Measurements from ENCODE around the gene ZG16B.

ZG16B gene

DNA sequence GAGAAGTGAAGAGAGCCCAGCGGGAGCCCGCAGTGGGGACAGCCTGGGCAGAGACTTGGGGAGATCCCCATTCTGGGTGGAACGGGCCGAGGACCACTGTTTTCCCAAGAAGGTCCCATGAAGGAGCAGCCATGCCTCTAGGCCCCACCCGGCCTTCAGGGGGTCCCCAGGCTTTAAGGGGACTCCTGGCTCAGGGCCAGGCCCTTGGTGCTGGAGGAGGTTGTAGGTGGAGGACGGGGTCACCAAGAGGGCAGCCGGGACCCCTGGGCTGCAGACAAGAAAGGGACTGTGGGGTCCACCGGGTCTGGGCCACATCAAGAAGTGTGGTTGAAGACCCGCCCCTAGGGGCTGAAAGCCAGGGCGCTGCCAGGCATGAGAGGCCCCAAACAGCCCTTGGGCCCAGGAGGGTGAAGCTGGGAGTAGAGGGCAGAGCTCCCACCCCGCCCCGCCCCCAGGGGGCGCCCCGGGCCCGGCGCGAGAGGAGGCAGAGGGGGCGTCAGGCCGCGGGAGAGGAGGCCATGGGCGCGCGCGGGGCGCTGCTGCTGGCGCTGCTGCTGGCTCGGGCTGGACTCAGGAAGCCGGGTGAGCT is 13.3 kb upstream of the ZG16B start, which contains the start of gene PRSS21:
Gene PRSS21, plus strand, starts transcription at position 487 of the 589 bp plus-strand sequence. Its CDS starts 32 bp downstream, at position 519.
- Histone ChIP-seq H2BK12ac (ENCODE audit: low read length) (peak within 1 kb of the TSS; percentile 75), H2BK120ac (ENCODE audit: low read depth, low read length) (no peak within 1 kb of the TSS), H2AFZ (ENCODE audit: low read length) (no peak within 1 kb of the TSS), H3K18ac (ENCODE audit: low read length) (no peak within 1 kb of the TSS), H3K4ac (ENCODE audit: low read length) (peak within 1 kb of the TSS; percentile 53), H3K14ac (ENCODE audit: low read length) (no peak within 1 kb of the TSS), H3K36me3 (replicated peaks in 1 of 2; ENCODE audit: control insufficient read depth in 2 of 2, insufficient read depth in 2 of 2, low read length in 2 of 2) (no peaks in the 10 kb centered on the region), H3K4me1 (ENCODE audit: control insufficient read depth in 2 of 2, insufficient read depth in 1 of 2, low read depth in 1 of 2, low read length in 2 of 2) (peaks cover 0 to 8% of the 10 kb centered on the region in 2 donors), H4K91ac (ENCODE audit: low read depth, low read length, poor library complexity) (no peak within 1 kb of the TSS), H3K27me3 (ENCODE audit: control insufficient read depth in 3 of 3, insufficient read depth in 3 of 3, low read depth in 1 of 3, low read length in 3 of 3) (peaks cover 0 to 46% (median 0%) of the 10 kb centered on the region in 3 experiments), H3K9me3 (replicated peaks in 1 of 2; ENCODE audit: control insufficient read depth in 2 of 2, insufficient read depth in 1 of 2, low read depth in 1 of 2, low read length in 2 of 2) (no peaks in the 10 kb centered on the region), H2BK5ac (ENCODE audit: low read length) (no peak within 1 kb of the TSS), H3K27ac (replicated peaks; ENCODE audit: low read length) (no peak within 1 kb of the TSS), H2AK5ac (ENCODE audit: low read depth, low read length) (peak within 1 kb of the TSS; percentile 21), H3K4me3 (ENCODE audit: low read length in 2 of 2) (no peak within 1 kb of the TSS), H3K23ac (ENCODE audit: low read depth, low read length, poor library complexity) (peak within 1 kb of the TSS; percentile 10), H2BK15ac (ENCODE audit: low read length) (no peak within 1 kb of the TSS), H3K79me1 (ENCODE audit: low read depth, low read length) (peaks cover 2% of the 10 kb centered on the region), H3K4me2 (ENCODE audit: insufficient read depth, low read length, poor library complexity, severe bottlenecking) (no peak within 1 kb of the TSS), H3K9ac (ENCODE audit: low read depth, low read length, poor library complexity) (no peak within 1 kb of the TSS), H4K8ac (ENCODE audit: low read depth, low read length) (peak within 1 kb of the TSS; percentile 65)
- no CpG with 5 or more reads among the region's 28 CpGs for whole genome bisulfite sequencing, 2 donors (ENCODE audit: extremely low coverage in 2 of 2, insufficient read length in 2 of 2, insufficient replicate concordance in 1 of 2)
- DNase-seq (ENCODE audit: low spot score), result no peak

DNA sequence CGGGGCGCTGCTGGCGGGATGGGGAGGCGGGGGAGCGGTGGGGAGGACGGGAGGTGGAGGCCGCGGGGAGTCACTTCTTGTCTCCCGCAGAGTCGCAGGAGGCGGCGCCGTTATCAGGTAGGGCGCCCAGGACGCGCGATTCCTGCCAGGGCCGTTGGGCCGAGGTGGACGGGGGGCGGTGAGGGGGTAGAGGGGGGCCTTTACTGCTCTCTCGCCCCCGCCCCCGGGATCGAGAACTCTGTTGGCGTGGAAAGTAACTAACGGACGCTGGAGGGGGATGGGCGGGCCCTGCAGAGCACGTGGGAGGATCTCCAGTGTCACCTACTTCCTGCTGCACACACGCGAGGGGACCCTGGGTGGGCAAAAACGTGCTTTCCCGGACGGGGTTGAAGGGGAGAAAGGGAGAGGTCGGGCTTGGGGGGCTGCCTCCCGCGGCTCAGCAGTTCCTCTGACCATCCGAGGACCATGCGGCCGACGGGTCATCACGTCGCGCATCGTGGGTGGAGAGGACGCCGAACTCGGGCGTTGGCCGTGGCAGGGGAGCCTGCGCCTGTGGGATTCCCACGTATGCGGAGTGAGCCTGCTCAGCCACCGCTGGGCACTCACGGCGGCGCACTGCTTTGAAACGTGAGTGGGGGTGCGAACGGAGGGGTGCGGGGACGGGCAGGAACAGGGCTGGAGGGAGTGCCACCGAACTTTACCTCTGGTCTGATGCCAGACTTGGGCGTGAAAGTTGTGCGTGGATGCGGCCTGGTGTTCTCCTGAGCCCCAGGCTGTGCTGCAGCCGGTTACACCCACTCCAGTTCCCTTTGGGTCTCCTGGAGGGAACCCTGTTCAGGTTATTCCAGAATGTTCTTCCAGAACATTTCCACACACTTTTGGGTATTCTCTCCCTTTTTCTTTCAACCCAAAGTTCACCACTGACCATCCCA is 12.5 kb upstream of the ZG16B start:
- no peak overlapping the region for H3K27ac ChIP-seq (replicated peaks; ENCODE audit: low read length)
- peak overlapping the region; percentile 75 for H2BK12ac ChIP-seq (ENCODE audit: low read length)
- no peak overlapping the region for H4K91ac ChIP-seq (ENCODE audit: low read depth, low read length, poor library complexity)
- H4K8ac ChIP-seq (ENCODE audit: low read depth, low read length), result peak overlapping the region; percentile 65
- peaks cover 0 to 8% of the 10 kb centered on the region in 2 donors for H3K4me1 ChIP-seq (ENCODE audit: control insufficient read depth in 2 of 2, insufficient read depth in 1 of 2, low read depth in 1 of 2, low read length in 2 of 2)
- H3K27me3 ChIP-seq (ENCODE audit: control insufficient read depth in 3 of 3, insufficient read depth in 3 of 3, low read depth in 1 of 3, low read length in 3 of 3), result peaks cover 0 to 48% (median 0%) of the 10 kb centered on the region in 3 experiments
- H2BK120ac ChIP-seq (ENCODE audit: low read depth, low read length), result peak overlapping the region; percentile 17
- H3K14ac ChIP-seq (ENCODE audit: low read length), result no peak overlapping the region
- no peak overlapping the region for H2AK5ac ChIP-seq (ENCODE audit: low read depth, low read length)
- peak overlapping the region; percentile 10 for H3K23ac ChIP-seq (ENCODE audit: low read depth, low read length, poor library complexity)
- peak overlapping the region; percentile 11 for H3K18ac ChIP-seq (ENCODE audit: low read length)
- no peaks in the 10 kb centered on the region for H3K9me3 ChIP-seq (replicated peaks in 1 of 2; ENCODE audit: control insufficient read depth in 2 of 2, insufficient read depth in 1 of 2, low read depth in 1 of 2, low read length in 2 of 2)
- H2BK15ac ChIP-seq (ENCODE audit: low read length), result no peak overlapping the region
- no peak overlapping the region for H3K4me3 ChIP-seq (ENCODE audit: low read length in 2 of 2)
- no peak for DNase-seq (ENCODE audit: low spot score)
- H3K79me1 ChIP-seq (ENCODE audit: low read depth, low read length), result no peaks in the 10 kb centered on the region
- H3K4ac ChIP-seq (ENCODE audit: low read length), result peak overlapping the region; percentile 53
- H3K36me3 ChIP-seq (replicated peaks in 1 of 2; ENCODE audit: control insufficient read depth in 2 of 2, insufficient read depth in 2 of 2, low read length in 2 of 2), result no peaks in the 10 kb centered on the region
- no peak overlapping the region for H3K9ac ChIP-seq (ENCODE audit: low read depth, low read length, poor library complexity)
- no CpG with 5 or more reads among the region's 68 CpGs for WGBS, 2 donors (ENCODE audit: extremely low coverage in 2 of 2, insufficient read length in 2 of 2, insufficient replicate concordance in 1 of 2)
- H2BK5ac ChIP-seq (ENCODE audit: low read length), result no peak overlapping the region
- no peak overlapping the region for H2AFZ ChIP-seq (ENCODE audit: low read length)
- no peak overlapping the region for H3K4me2 ChIP-seq (ENCODE audit: insufficient read depth, low read length, poor library complexity, severe bottlenecking)

GRCh38 chr16:2818272-2818876 is 11.7 kb upstream of the ZG16B start:
- Histone ChIP-seq H3K36me3 (replicated peaks in 1 of 2; ENCODE audit: control insufficient read depth in 2 of 2, insufficient read depth in 2 of 2, low read length in 2 of 2) (no peaks in the 10 kb centered on the region), H2BK5ac (ENCODE audit: low read length) (no peak overlapping the region), H3K23ac (ENCODE audit: low read depth, low read length, poor library complexity) (no peak overlapping the region), H3K9me3 (replicated peaks in 1 of 2; ENCODE audit: control insufficient read depth in 2 of 2, insufficient read depth in 1 of 2, low read depth in 1 of 2, low read length in 2 of 2) (no peaks in the 10 kb centered on the region), H3K4me3 (ENCODE audit: low read length in 2 of 2) (no peak overlapping the region), H3K79me1 (ENCODE audit: low read depth, low read length) (no peaks in the 10 kb centered on the region), H2AFZ (ENCODE audit: low read length) (no peak overlapping the region), H2BK120ac (ENCODE audit: low read depth, low read length) (peak overlapping the region; percentile 17), H3K14ac (ENCODE audit: low read length) (no peak overlapping the region), H4K91ac (ENCODE audit: low read depth, low read length, poor library complexity) (no peak overlapping the region), H3K27ac (replicated peaks; ENCODE audit: low read length) (no peak overlapping the region), H3K18ac (ENCODE audit: low read length) (peak overlapping the region; percentile 11), H4K8ac (ENCODE audit: low read depth, low read length) (no peak overlapping the region), H3K4me1 (ENCODE audit: control insufficient read depth in 2 of 2, insufficient read depth in 1 of 2, low read depth in 1 of 2, low read length in 2 of 2) (peaks cover 0 to 8% of the 10 kb centered on the region in 2 donors), H3K9ac (ENCODE audit: low read depth, low read length, poor library complexity) (no peak overlapping the region), H2BK12ac (ENCODE audit: low read length) (no peak overlapping the region), H3K4me2 (ENCODE audit: insufficient read depth, low read length, poor library complexity, severe bottlenecking) (no peak overlapping the region), H2AK5ac (ENCODE audit: low read depth, low read length) (no peak overlapping the region), H3K27me3 (ENCODE audit: control insufficient read depth in 3 of 3, insufficient read depth in 3 of 3, low read depth in 1 of 3, low read length in 3 of 3) (peaks cover 0 to 51% (median 0%) of the 10 kb centered on the region in 3 experiments), H2BK15ac (ENCODE audit: low read length) (no peak overlapping the region), H3K4ac (ENCODE audit: low read length) (no peak overlapping the region)
- no CpG with 5 or more reads among the region's 10 CpGs for WGBS, 2 donors (ENCODE audit: extremely low coverage in 2 of 2, insufficient read length in 2 of 2, insufficient replicate concordance in 1 of 2)
- no peak for DNase-seq (ENCODE audit: low spot score)
